Endodermal cell (in vitro differentiated cells): ENCODE data around the gene PLXNA2. TPM values are rescaled to one million over a fixed set of nuclear protein-coding genes. Genes with fewer than 3 reads are reported as not detected.

Experiments used
- DNase-seq: peaks from one replicate; pipeline ENCODE4 v3.0.0-alpha.2; 2017
- H3K27ac ChIP-seq: 2 replicates; pipeline ENCODE4 v1.5.1; 2013; ENCODE audit warnings: mild to moderate bottlenecking, low read depth, low read length, moderate library complexity
- H3K27me3 ChIP-seq: 2 replicates; pipeline ENCODE4 v1.6.1; 2013; ENCODE audit warnings: mild to moderate bottlenecking, low read length, moderate library complexity; ENCODE audit not compliant: insufficient read depth, control insufficient read depth, poor library complexity, severe bottlenecking
- H3K36me3 ChIP-seq: 2 replicates; pipeline ENCODE4 v1.7.0; 2013; ENCODE audit warnings: mild to moderate bottlenecking, low read length, moderate library complexity; ENCODE audit not compliant: control insufficient read depth, insufficient read depth
- H3K4me1 ChIP-seq: one replicate; pipeline ENCODE4 v1.7.0; 2013; ENCODE audit warnings: low read length; ENCODE audit not compliant: control insufficient read depth, insufficient read depth
- H3K4me3 ChIP-seq: 2 replicates; pipeline ENCODE4 v1.5.1; 2013; ENCODE audit warnings: mild to moderate bottlenecking, low read length, moderate library complexity
- H3K9ac ChIP-seq: 2 replicates; pipeline ENCODE4 v1.6.1; 2013; ENCODE audit warnings: mild to moderate bottlenecking, low read length, moderate library complexity; ENCODE audit not compliant: poor library complexity, severe bottlenecking; ENCODE audit errors: extremely low read depth
- H3K9me3 ChIP-seq: 2 replicates; pipeline ENCODE4 v1.6.1; 2013; ENCODE audit warnings: mild to moderate bottlenecking, low read length, moderate library complexity; ENCODE audit not compliant: control insufficient read depth
- H3K27ac Mint-ChIP-seq: 2 replicates; pipeline ENCODE4 v1.8.0; 2020; ENCODE audit warnings: mixed read lengths
- H3K27me3 Mint-ChIP-seq: 2 replicates; pipeline ENCODE4 v1.8.0; 2021; ENCODE audit warnings: mild to moderate bottlenecking, mixed read lengths; ENCODE audit not compliant: insufficient read depth
- H3K36me3 Mint-ChIP-seq: 2 replicates; pipeline ENCODE4 v1.8.0; 2020; ENCODE audit warnings: low read depth, mixed read lengths
- H3K4me1 Mint-ChIP-seq: 2 replicates; pipeline ENCODE4 v1.8.0; 2020; ENCODE audit warnings: mixed read lengths
- H3K4me3 Mint-ChIP-seq: 2 replicates; pipeline ENCODE4 v1.8.0; 2020; ENCODE audit warnings: mild to moderate bottlenecking, moderate library complexity, mixed read lengths
- H3K9me3 Mint-ChIP-seq: 2 replicates; pipeline ENCODE4 v1.8.0; 2020; ENCODE audit warnings: mild to moderate bottlenecking, mixed read lengths
- CTCF ChIP-seq: fragments of 200-600 bp; sonication (generic); conservative IDR thresholded peaks from 2 replicates; pipeline ENCODE4 v1.5.0; 2021; ENCODE audit warnings: antibody characterized with exemption, mild to moderate bottlenecking
- WGBS, 2 experiments: methylation state at CpG; one replicate each; pipeline versions ENCODE4 v1.1.5 to v1.1.7; 2013; ENCODE audit warnings: missing lambda C conversion rate in 2 of 2, mixed read lengths in 1 of 2; ENCODE audit not compliant: insufficient coverage in 1 of 2, insufficient read length in 1 of 2; 5-methylcytosine and 5-hydroxymethylcytosine counted together
- total RNA-seq, 2 donors: library from RNA; stranded (reverse); fragmentation: NEBNext Ultra II Directional in 1 of 2; extraction: Animal tissue kit (Norgen Biotek cat#: 25700) in 1 of 2; gene quantifications; 2 replicates in 1 of 2; 3 replicates in 1 of 2; pipeline ENCODE4 v1.2.1, GENCODE V29; 2021

Gene PLXNA2
- total RNA-seq, 2 donors from 2014 or later = 61.2 to 86.1 TPM

- H3K4me3 ChIP-seq = no peak overlapping the region
- peaks cover 9% of the 10 kb centered on the region for H3K4me1 ChIP-seq
- H3K9me3 ChIP-seq = peaks cover 20% of the 10 kb centered on the region
- no peak overlapping the region for H3K9ac ChIP-seq
- no peak for DNase-seq
- TF ChIP-seq CTCF = no peak
- no peak overlapping the region for H3K27ac Mint-ChIP-seq
- no peak overlapping the region for H3K27ac ChIP-seq
- H3K27me3 ChIP-seq = no peaks in the 10 kb centered on the region
- no peak overlapping the region for H3K4me3 Mint-ChIP-seq
- peaks cover 10% of the 10 kb centered on the region for H3K36me3 ChIP-seq
- peaks cover 5% of the 10 kb centered on the region for H3K36me3 Mint-ChIP-seq
- H3K4me1 Mint-ChIP-seq = peaks cover 16% of the 10 kb centered on the region
- H3K9me3 Mint-ChIP-seq = peaks cover 20% of the 10 kb centered on the region
- WGBS, 2 experiments = 92 to 96% methylated on average over 2 of the region's 2 CpGs
- H3K27me3 Mint-ChIP-seq = peaks cover 4% of the 10 kb centered on the region
Measured at GRCh38 chr1:208264469-208265121, 20.4 kb upstream of the PLXNA2 start.

GRCh38 chr1:208261874-208262273, 17.7 kb upstream of the PLXNA2 start:
- H3K4me3 ChIP-seq = no peak overlapping the region
- Mint-ChIP-seq H3K9me3 (peaks cover 26% of the 10 kb centered on the region), H3K27me3 (peaks cover 4% of the 10 kb centered on the region), H3K27ac (no peak overlapping the region), H3K4me1 (peaks cover 6% of the 10 kb centered on the region), H3K4me3 (no peak overlapping the region), H3K36me3 (peaks cover 5% of the 10 kb centered on the region)
- H3K4me1 ChIP-seq = no peaks in the 10 kb centered on the region
- no peaks in the 10 kb centered on the region for H3K27me3 ChIP-seq
- no peak for TF ChIP-seq CTCF
- no peak overlapping the region for H3K9ac ChIP-seq
- 67 to 71% methylated on average over 4 of the region's 4 CpGs for WGBS, 2 experiments
- DNase-seq = no peak
- no peak overlapping the region for H3K27ac ChIP-seq
- H3K9me3 ChIP-seq = peaks cover 25% of the 10 kb centered on the region
- H3K36me3 ChIP-seq = peaks cover 10% of the 10 kb centered on the region

- WGBS, 2 experiments = 83 to 89% methylated on average over 1 to 3 of the region's 3 CpGs
- Histone ChIP-seq H3K27ac (no peak overlapping the region), H3K4me1 (no peaks in the 10 kb centered on the region), H3K4me3 (no peak overlapping the region), H3K27me3 (no peaks in the 10 kb centered on the region), H3K36me3 (peaks cover 10% of the 10 kb centered on the region), H3K9ac (no peak overlapping the region), H3K9me3 (peaks cover 25% of the 10 kb centered on the region)
- Mint-ChIP-seq H3K36me3 (peaks cover 5% of the 10 kb centered on the region), H3K9me3 (peaks cover 26% of the 10 kb centered on the region), H3K4me1 (peaks cover 15% of the 10 kb centered on the region), H3K27ac (no peak overlapping the region), H3K27me3 (peaks cover 8% of the 10 kb centered on the region), H3K4me3 (no peak overlapping the region)
- TF ChIP-seq CTCF = no peak
- peak; percentile 39 for DNase-seq
Measured at GRCh38 chr1:208258277-208258676, 14.1 kb upstream of the PLXNA2 start.
